ENCODE measurements around the gene CHAT.

DNA sequence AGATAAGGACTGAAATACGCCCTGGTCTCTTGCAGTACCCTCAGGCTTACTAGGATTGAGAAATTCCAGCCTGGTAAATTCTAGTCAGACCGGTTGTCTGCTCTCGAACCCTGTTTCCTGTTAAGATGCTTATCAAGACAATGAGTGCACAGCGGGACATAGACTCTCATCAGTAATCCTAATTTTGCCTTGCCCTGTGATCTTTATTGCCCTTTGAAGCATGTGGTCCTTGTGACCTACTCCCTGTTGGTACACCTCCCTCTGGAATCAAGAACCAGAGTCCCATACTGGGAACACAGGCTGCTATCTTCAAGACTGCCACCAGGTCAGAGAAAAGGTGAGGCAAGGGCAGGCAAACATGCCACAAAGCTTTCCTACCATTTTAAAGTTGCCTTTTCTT is 72.8 kb downstream of the CHAT start:
- TF ChIP-seq CTCF (conservative IDR thresholded peaks at IDR 0.05): no peak
- no peak for TF ChIP-seq ZFX (IDR thresholded peaks at IDR 0.05)

All from C4-2B (cell line).